A549 (cell line): ENCODE data around the gene CTU1.

Experiments used
- PHF8 ChIP-seq: fragments of 200-600 bp; sonication (generic); IDR thresholded peaks from 2 replicates; pipeline ENCODE4 v1.6.1; 2016; ENCODE audit warnings: low read depth, mild to moderate bottlenecking, antibody characterized with exemption, moderate library complexity, borderline replicate concordance
- USF2 ChIP-seq: fragments of 450-650 bp; IDR thresholded peaks from 2 replicates; pipeline ENCODE4 v1.6.1; 2014; ENCODE audit warnings: antibody characterized with exemption
- TF ChIP-seq, protein P1 (sequence below): fragments of >200 bp; sonication (Bioruptor Twin); formaldehyde crosslinking; IDR thresholded peaks from 3 replicates; pipeline ENCODE4 v1.5.1; 2016

GRCh38 chr19:51083783-51084182 is 24.4 kb downstream of the CTU1 start:
- TF ChIP-seq, protein P1, sequence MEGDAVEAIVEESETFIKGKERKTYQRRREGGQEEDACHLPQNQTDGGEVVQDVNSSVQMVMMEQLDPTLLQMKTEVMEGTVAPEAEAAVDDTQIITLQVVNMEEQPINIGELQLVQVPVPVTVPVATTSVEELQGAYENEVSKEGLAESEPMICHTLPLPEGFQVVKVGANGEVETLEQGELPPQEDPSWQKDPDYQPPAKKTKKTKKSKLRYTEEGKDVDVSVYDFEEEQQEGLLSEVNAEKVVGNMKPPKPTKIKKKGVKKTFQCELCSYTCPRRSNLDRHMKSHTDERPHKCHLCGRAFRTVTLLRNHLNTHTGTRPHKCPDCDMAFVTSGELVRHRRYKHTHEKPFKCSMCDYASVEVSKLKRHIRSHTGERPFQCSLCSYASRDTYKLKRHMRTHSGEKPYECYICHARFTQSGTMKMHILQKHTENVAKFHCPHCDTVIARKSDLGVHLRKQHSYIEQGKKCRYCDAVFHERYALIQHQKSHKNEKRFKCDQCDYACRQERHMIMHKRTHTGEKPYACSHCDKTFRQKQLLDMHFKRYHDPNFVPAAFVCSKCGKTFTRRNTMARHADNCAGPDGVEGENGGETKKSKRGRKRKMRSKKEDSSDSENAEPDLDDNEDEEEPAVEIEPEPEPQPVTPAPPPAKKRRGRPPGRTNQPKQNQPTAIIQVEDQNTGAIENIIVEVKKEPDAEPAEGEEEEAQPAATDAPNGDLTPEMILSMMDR, result no peak
- TF ChIP-seq PHF8, result no peak
- no peak for TF ChIP-seq USF2
